Peyer's patch (tissue), 4 donors: Measurements from ENCODE around the gene PARVB.

Experiments
- CTCF ChIP-seq, 6 experiments: fragments of 450-650 bp in 4 of 6; fragments of 200-600 bp in 2 of 6; sonication (generic) in 1 of 6; IDR thresholded peaks; one replicate each; pipeline ENCODE4 v1.5.1; 2017 to 2019; ENCODE audit warnings: antibody characterized with exemption in 6 of 6, mild to moderate bottlenecking in 3 of 6, moderate library complexity in 1 of 6
- POLR2A ChIP-seq, 2 donors: fragments of 450-650 bp; IDR thresholded peaks; one replicate each; pipeline ENCODE4 v1.5.1; 2017; ENCODE audit warnings: antibody characterized with exemption in 2 of 2, mild to moderate bottlenecking in 2 of 2, moderate library complexity in 2 of 2

DNA sequence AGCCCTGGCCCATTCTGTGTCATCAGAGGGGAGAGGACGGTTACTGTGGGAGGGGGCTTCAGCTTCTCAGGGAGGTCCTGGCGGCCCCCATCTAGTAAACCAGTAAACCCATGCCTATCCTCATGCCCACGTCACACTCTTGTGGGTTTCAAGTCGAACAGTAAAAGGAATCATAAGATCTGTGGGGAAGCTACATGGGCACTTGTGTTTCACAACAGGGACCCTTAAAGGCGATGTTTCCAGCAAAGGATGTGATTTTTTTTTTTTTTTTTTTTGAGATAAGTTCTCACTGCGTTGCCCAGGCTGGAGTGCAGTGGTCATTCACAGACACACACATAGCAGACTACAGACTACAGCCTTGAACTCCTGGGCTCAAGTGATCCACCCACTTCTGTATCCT, 147.5 kb downstream of the PARVB start:
- no peak for TF ChIP-seq CTCF (IDR thresholded peaks at IDR 0.05)
- no peak for TF ChIP-seq POLR2A (IDR thresholded peaks at IDR 0.05)
